A549 (cell line): ENCODE results near the gene CD276. TPM values are rescaled to one million over a fixed set of nuclear protein-coding genes. Genes with fewer than 3 reads are reported as not detected.
A peak's percentile ranks its signal among the peaks of the same experiment; 100 is the strongest.

Experiments used
- ATAC-seq, 2 experiments: fragments of 200-7000 bp in 1 of 2; fragments of >200 bp in 1 of 2; cut with Nextera tagmentation in 1 of 2; cut with Tn5 transposase in 1 of 2; 3 replicates each; pipeline versions ENCODE4 v1.8.0 to v1.9.1; 2018 to 2020; ENCODE audit warnings: mild to moderate bottlenecking in 1 of 2, moderate library complexity in 1 of 2
- CTCF ChIA-PET: fragments of 300-600 bp; sonication (Branson Sonifier 250); formaldehyde crosslinking; extraction: SDS; loops from one replicate; lab custom pipeline; 2021; ENCODE audit warnings: antibody characterized with exemption, inconsistent platforms; lab: Yijun Ruan, JAX
- POLR2A ChIA-PET: fragments of 350-600 bp; formaldehyde crosslinking; extraction: SDS; loops from one replicate; lab custom pipeline; 2021; ENCODE audit warnings: antibody characterized with exemption, inconsistent platforms; lab: Yijun Ruan, JAX
- DNase-seq, 2 experiments: peaks; one replicate each; pipeline versions ENCODE4 v3.0.0 to v3.0.0-alpha.2; 2011 to 2016; ENCODE audit warnings: low read depth in 1 of 2, low spot score in 1 of 2
- FAIRE-seq: peaks from 2 replicates; lab custom pipeline; 2011; peaks lifted over from hg19 to GRCh38; lab: Jason Lieb, UNC
- H3K27ac ChIP-seq, 2 experiments: fragments of >200 bp; sonication (Bioruptor Twin); formaldehyde crosslinking; 3 replicates each; pipeline ENCODE4 v1.5.1; 2016 to 2017
- H3K4me1 ChIP-seq: fragments of >200 bp; sonication (Bioruptor Twin); formaldehyde crosslinking; 3 replicates; pipeline ENCODE4 v1.6.1; 2016
- H3K4me2 ChIP-seq: fragments of >200 bp; sonication (Bioruptor Twin); formaldehyde crosslinking; 3 replicates; pipeline ENCODE4 v1.6.1; 2016
- H3K4me3 ChIP-seq: fragments of >200 bp; sonication (Bioruptor Twin); formaldehyde crosslinking; 3 replicates; pipeline ENCODE4 v1.5.1; 2016
- H3K9me3 ChIP-seq: fragments of >200 bp; sonication (Bioruptor Twin); formaldehyde crosslinking; 3 replicates; pipeline ENCODE4 v1.6.1; 2016
- BCL3 ChIP-seq: fragments of >200 bp; sonication (Bioruptor Twin); formaldehyde crosslinking; IDR thresholded peaks from 3 replicates; pipeline ENCODE4 v1.6.1; 2016
- CBX8 ChIP-seq: fragments of 200-600 bp; sonication (generic); IDR thresholded peaks from 2 replicates; pipeline ENCODE4 v1.6.1; 2016
- E2F6 ChIP-seq: IDR thresholded peaks from 2 replicates; pipeline ENCODE4 v1.6.1; 2012; ENCODE audit warnings: low read depth, borderline replicate concordance
- FOSL2 ChIP-seq, 2 experiments: fragments of 450-650 bp in 1 of 2; fragments of >200 bp in 1 of 2; sonication (Bioruptor Twin) in 1 of 2; formaldehyde crosslinking; IDR thresholded peaks; 2 replicates each; pipeline versions ENCODE4 v1.5.0 to v1.6.1; 2016 to 2020; ENCODE audit warnings: mild to moderate bottlenecking in 1 of 2, moderate library complexity in 1 of 2
- HEYL ChIP-seq: fragments of 250-450 bp; sonication (Bioruptor Pico); IDR thresholded peaks from 2 replicates; pipeline ENCODE4 v1.8.0; 2021; ENCODE audit warnings: mild to moderate bottlenecking, moderate library complexity
- JUN ChIP-seq, 2 experiments: fragments of >200 bp; sonication (Bioruptor Twin); formaldehyde crosslinking; IDR thresholded peaks; 2 replicates in 1 of 2; 3 replicates in 1 of 2; pipeline ENCODE4 v1.6.1; 2016 to 2017
- KDM1A ChIP-seq: fragments of 200-600 bp; sonication (generic); IDR thresholded peaks from 2 replicates; pipeline ENCODE4 v1.6.1; 2016; ENCODE audit warnings: low read depth, mild to moderate bottlenecking
- POLR2AphosphoS2 ChIP-seq: conservative IDR thresholded peaks from 2 replicates; pipeline ENCODE4 v1.6.1; 2012; ENCODE audit warnings: low read length, improper control_type of control experiment, inconsistent platforms
- REST ChIP-seq: fragments of 200-600 bp; sonication (generic); IDR thresholded peaks from 2 replicates; pipeline ENCODE4 v1.6.1; 2016; ENCODE audit warnings: antibody characterized with exemption, mild to moderate bottlenecking, moderate library complexity
- RNF2 ChIP-seq: fragments of 200-600 bp; sonication (generic); IDR thresholded peaks from 2 replicates; pipeline ENCODE4 v1.6.1; 2016; ENCODE audit warnings: low read depth, mild to moderate bottlenecking, antibody characterized with exemption, moderate library complexity, borderline replicate concordance
- USF2 ChIP-seq: fragments of 450-650 bp; IDR thresholded peaks from 2 replicates; pipeline ENCODE4 v1.6.1; 2014; ENCODE audit warnings: antibody characterized with exemption
- ZC3H11A ChIP-seq: fragments of 450-650 bp; IDR thresholded peaks from 2 replicates; pipeline ENCODE4 v1.6.1; 2014; ENCODE audit warnings: antibody characterized with exemption, mild to moderate bottlenecking
- ZNF302 ChIP-seq: fragments of 250-450 bp; sonication (Bioruptor Pico); IDR thresholded peaks from 2 replicates; pipeline ENCODE4 v1.9.0; 2021; ENCODE audit warnings: inconsistent platforms, mild to moderate bottlenecking, moderate library complexity
- WGBS: methylation state at CpG from one replicate; pipeline ENCODE4 v1.1.6; 2017; ENCODE audit errors: missing lambda C conversion rate; 5-methylcytosine and 5-hydroxymethylcytosine counted together
- polyA plus RNA-seq, 4 experiments: library from polyadenylated mRNA; depleted of rRNA in 3 of 4; stranded (reverse); fragments of >200 nt; fragmentation: RNase III in 1 of 4; extraction: RNeasy Plus Mini Kit Qiagen cat#74134 plus additional on column Dnase treatment in 1 of 4; gene quantifications; 2 replicates in 3 of 4; 3 replicates in 1 of 4; pipeline ENCODE4 v1.2.3, GENCODE V29; 2011 to 2017

The CD276 gene
- polyA plus RNA-seq, 2 of the 4 experiments (the other 2 are of a cell fraction), result 24.8 to 31.0 TPM

GRCh38 chr15:73710321-73710720 lies 26.1 kb downstream of the CD276 start:
- no peak overlapping the region for H3K4me2 ChIP-seq
- ATAC-seq (no peak), FAIRE-seq (no peak), DNase-seq (no peak)
- ChIA-PET POLR2A (no interaction called here), CTCF (interaction anchor here (0.6 to 1.8 kb wide), 4 partner anchors 10 to 197 kb away, joined by 3 to 11 read pairs (median 4); no protein-coding TSS in a partner anchor)
- H3K4me1 ChIP-seq, result no peaks in the 10 kb centered on the region
- no peaks in the 10 kb centered on the region for H3K9me3 ChIP-seq
- TF ChIP-seq ZNF302 (no peak), HEYL (CRISPR knock-in tag) (no peak)
- H3K27ac ChIP-seq, result no peak overlapping the region
- no peak overlapping the region for H3K4me3 ChIP-seq
- 87% methylated on average over 3 of the region's 5 CpGs for WGBS

GRCh38 chr15:73711526-73711925 lies 27.3 kb downstream of the CD276 start:
- Histone ChIP-seq H3K9me3 (no peaks in the 10 kb centered on the region), H3K27ac (no peak overlapping the region), H3K4me2 (no peak overlapping the region), H3K4me3 (no peak overlapping the region), H3K4me1 (no peaks in the 10 kb centered on the region)
- POLR2A ChIA-PET, result no interaction called here
- FAIRE-seq (no peak), ATAC-seq (no peak), DNase-seq (no peak)
- TF ChIP-seq FOSL2 (IDR thresholded peaks at IDR 0.05) (no peak), FOSL2 (CRISPR knock-in tag; IDR thresholded peaks at IDR 0.05) (no peak), RNF2 (no peak)
- WGBS, result 91% methylated on average over 4 of the region's 4 CpGs
- CTCF ChIA-PET, result interaction anchor here (1.1 to 1.8 kb wide), 3 partner anchors 11 to 406 kb away, joined by 4 to 7 read pairs (median 5); no protein-coding TSS in a partner anchor

- POLR2A ChIA-PET, result no interaction called here
- FAIRE-seq (no peak), ATAC-seq (peak in 1 of 2 experiments; percentile 68; a peak in 3 of 6 replicates)
- no peak overlapping the region for H3K4me3 ChIP-seq
- H3K9me3 ChIP-seq, result no peaks in the 10 kb centered on the region
- H3K4me1 ChIP-seq, result no peaks in the 10 kb centered on the region
- no peak overlapping the region for H3K27ac ChIP-seq
- no peak for TF ChIP-seq POLR2AphosphoS2
- no peak for TF ChIP-seq ZC3H11A
- no peak for TF ChIP-seq BCL3
- TF ChIP-seq REST, result no peak
- TF ChIP-seq, all 56 proteins: peak for 0
- CTCF ChIA-PET, result interaction anchor here (1.0 to 1.8 kb wide), 4 partner anchors 12 to 406 kb away, joined by 3 to 7 read pairs (median 4); no protein-coding TSS in a partner anchor
- H3K4me2 ChIP-seq, result no peak overlapping the region
- DNase-seq, result no peak
Measured at GRCh38 chr15:73712107-73712506, 27.9 kb downstream of the CD276 start.

GRCh38 chr15:73714695-73715301 lies 30.6 kb downstream of the CD276 start:
- no peaks in the 10 kb centered on the region for H3K4me1 ChIP-seq
- H3K27ac ChIP-seq, result no peak overlapping the region
- 86% methylated on average over 5 of the region's 5 CpGs for WGBS
- H3K4me3 ChIP-seq, result no peak overlapping the region
- ChIA-PET CTCF (interaction anchor here (0.9 to 4.2 kb wide), 2 partner anchors 10 to 79 kb away, joined by 4 to 20 read pairs; no protein-coding TSS in a partner anchor), POLR2A (no interaction called here)
- no peaks in the 10 kb centered on the region for H3K9me3 ChIP-seq
- TF ChIP-seq CBX8, result no peak
- TF ChIP-seq E2F6, result no peak
- TF ChIP-seq USF2, result no peak
- TF ChIP-seq KDM1A, result 0 out of 2 replicates have a peak, but pooled peaks have one; percentile 40
- no peak for TF ChIP-seq JUN (IDR thresholded peaks at IDR 0.05)
- no peak for FAIRE-seq
- no peak for ATAC-seq
- no peak overlapping the region for H3K4me2 ChIP-seq
- no peak for DNase-seq
